Stimulated activated CD8-positive, alpha-beta memory T cell treated with anti-CD3 and anti-CD28 coated beads, Interleukin-12 subunit alpha, Interleukin-12 subunit beta, amount 100 ng/mL, for 24 hours (primary cell): ENCODE measurements around the gene GREB1L.

Experiments
- DNase-seq: peaks from one replicate; pipeline ENCODE4 v3.0.0-alpha.2; 2020; ENCODE audit errors: extremely low read depth

Gene GREB1L

DNA sequence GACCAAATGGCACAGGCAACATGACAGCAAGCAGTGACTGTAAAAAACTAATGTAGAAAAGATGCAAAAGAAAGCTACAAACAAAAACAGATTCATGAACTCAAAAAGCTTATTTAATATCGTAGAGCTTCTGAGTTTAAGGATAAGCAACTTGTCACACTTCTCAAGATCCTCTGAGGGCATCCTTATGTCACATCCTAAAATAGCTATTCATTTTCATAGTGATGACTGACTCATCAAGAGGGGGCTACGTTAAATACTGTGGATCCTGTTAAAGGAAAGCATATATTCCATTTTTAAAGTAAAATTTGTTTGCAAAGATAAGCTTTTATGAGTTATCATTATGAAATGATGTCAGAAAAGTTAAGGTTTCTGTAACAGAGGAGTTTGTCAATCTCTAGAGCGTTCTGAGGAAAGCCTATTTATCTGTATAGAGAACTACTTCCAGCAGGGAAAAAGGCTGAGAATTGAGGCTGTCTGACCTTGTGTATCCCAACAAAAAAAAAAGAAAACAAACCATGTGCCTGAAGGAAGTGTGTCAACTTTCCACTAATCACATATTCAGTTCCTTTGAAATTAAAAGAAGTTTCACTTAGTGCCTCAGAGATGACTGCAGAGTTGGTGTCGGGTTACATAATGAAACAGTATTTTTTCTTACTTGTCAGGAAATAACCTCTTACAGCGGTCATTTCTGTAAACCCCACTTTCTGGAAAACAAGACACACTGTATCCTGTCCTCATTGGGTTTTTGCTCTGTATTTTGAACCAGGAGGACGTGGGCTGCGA is 243.0 kb downstream of the GREB1L start:
- DNase-seq = no peak

- no peak for DNase-seq
These were observed 244.9 kb downstream of the GREB1L start for GRCh38 chr18:21486905-21487437.

DNA sequence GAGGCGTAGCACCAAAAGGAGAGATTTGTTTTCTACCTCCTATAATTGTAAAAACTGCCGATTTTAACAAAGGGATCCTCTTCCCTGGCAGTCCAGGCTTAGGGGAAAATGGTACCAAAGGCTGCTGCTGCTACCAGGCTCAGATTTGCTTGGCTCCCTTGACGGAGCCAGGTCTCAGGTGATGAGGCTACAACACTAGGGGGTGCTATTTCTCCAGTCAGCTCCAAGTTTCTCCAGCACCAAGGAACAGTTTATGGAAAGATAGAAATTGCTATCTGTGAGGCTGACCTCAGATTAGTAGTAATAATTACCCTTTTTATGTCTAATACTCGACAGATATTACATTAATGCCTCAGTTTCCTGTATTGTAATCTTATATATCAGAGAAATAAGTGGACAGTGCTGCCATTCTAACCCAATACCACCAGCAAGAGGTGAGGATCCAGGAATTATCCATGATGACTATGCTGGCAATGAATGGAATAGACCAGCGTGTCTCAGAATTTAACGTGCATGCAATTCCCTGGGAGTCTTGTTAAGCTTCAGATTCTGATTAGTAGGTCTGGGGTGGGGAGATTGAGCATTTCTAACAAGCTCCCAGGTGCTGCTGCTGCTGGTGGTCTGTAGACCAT is 247.2 kb downstream of the GREB1L start:
- DNase-seq = no peak

DNA sequence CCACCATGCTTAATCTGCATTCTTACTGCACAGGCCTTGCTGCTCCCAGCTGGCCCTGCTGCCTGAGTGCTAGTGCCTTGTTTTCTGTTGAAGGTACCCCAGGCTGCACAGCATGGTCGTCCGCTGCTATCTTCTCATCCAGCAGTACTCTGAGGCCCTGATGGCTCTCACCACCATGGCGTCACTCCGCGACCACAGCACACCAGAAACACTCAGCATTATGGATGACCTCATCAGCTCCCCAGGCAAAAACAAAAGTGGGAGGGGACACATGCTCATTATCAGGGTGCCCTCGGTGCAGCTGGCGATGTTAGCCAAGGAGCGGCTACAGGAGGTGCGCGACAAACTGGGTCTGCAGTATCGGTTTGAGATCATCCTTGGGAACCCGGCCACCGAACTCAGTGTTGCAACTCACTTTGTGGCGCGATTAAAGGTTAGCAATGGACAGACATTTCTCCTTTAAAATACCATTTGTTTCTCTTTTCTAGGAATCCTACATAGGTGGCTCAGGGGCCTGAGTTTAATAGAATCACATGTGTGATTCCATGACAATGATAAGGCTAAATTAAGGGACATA is 248.0 kb downstream of the GREB1L start:
- no peak for DNase-seq

GRCh38 chr18:21490748-21491147 is 248.7 kb downstream of the GREB1L start:
- DNase-seq = no peak

DNA sequence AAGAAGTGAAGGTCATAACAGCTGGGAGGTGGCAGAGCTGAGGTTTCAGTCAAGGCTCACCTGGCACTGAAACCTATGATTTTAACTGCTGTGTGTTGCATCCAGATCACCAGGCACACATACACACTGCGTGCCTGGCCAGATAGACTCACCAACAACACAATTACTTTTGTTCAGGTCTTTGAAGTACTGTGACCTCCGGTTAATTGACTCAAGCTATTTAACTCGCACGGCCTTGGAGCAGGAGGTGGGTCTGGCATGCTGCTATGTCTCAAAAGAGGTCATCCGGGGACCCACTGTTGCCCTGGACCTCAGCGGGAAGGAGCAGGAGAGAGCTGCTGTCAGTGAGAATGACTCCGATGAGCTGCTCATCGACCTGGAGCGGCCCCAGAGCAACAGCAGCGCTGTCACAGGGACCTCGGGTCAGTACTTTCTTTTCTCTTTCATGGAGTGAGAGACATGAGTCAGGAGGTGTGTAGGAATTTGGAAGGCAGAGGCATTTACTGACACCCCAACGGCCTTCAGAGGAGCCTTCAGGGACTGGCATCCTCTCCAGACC is 254.3 kb downstream of the GREB1L start:
- DNase-seq = no peak

- DNase-seq = no peak
These were observed 258.0 kb downstream of the GREB1L start for GRCh38 chr18:21499997-21500396.

GRCh38 chr18:21502661-21503060 is 260.6 kb downstream of the GREB1L start:
- DNase-seq = no peak

- no peak for DNase-seq
These were observed 266.1 kb downstream of the GREB1L start for GRCh38 chr18:21507913-21508701.

GRCh38 chr18:21509062-21509461 is 267.0 kb downstream of the GREB1L start:
- DNase-seq = no peak

DNA sequence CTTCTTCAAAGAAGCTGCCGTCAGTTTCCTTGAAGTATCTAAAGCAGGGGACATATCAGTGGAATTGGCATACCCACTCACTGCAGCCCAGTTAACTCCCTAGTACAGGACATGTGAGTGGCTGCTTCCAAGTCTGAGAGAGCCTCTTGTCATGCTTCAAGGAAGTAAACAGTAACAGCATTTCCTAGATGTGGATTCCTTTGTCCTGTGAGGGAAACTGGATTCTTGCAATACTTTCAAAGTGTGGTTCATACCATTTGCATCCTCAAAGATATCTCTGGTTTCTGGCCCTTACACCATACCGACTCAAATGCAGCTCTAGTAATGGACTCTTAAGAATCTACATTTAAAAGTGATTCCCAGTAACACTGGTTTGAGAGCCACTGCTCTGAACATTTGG is 271.3 kb downstream of the GREB1L start:
- DNase-seq = no peak

- no peak for DNase-seq
These were observed 271.7 kb downstream of the GREB1L start for GRCh38 chr18:21513741-21514140.

DNA sequence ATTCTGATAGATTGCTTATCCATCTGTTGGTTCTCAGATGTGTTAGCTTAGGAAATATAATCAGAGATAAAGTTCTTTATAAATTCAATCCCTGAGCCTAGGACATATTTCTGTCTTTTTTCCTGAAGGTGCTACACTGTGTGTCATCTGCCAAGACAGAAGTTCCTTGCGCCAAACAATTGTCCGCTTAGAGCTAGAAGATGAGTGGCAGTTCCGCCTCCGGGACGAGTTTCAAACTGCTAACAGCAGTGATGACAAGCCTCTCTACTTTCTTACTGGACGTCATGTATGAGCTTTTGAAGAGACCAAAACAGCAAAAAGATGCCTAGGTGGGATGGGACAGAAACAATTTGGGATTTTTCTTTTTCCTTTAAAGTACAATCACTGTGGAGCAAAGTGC is 280.5 kb downstream of the GREB1L start:
- no peak for DNase-seq

DNA sequence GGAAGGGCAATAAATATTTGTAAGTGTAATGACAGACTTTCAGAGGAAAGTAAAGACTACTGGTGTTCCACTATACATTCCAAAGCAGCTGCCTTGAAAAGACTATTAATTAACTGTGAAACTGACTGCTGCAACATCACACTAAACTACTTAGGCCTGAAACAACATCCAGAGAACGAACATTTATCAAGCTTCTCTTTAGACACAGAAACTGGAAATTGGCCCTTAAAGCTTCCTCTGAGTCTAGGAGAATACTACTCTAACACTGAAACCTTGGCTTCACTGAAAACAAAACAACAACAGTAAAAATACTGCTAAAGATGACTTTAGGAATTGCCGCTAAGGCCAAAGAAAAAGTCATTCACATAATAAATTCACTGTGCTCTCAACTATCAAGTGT is 283.9 kb downstream of the GREB1L start:
- DNase-seq = no peak

DNA sequence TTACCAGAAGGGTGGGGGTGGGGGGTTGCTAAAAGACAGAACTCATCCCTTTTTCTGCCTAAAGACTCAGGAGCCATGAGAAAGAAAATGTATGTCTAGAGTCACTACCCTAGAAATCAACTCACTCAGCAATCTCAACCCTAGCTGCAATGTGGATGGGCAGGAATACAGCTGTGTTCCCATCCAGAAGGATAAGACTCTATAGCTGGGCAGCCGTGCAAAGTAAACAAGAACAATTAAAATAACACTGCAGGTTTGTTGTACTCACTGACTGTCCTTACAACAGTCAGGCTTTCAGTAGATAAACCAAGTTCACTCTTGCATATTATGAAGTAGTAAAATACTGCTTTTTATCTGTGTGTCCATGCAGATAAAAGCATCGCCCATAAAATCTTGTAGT is 284.4 kb downstream of the GREB1L start:
- no peak for DNase-seq

GRCh38 chr18:21534327-21534726 is 292.3 kb downstream of the GREB1L start:
- no peak for DNase-seq

GRCh38 chr18:21538230-21538629 is 296.2 kb downstream of the GREB1L start:
- no peak for DNase-seq

- DNase-seq = no peak
These were observed 304.4 kb downstream of the GREB1L start for GRCh38 chr18:21546423-21546822.

GRCh38 chr18:21548647-21549046 is 306.6 kb downstream of the GREB1L start:
- no peak for DNase-seq

GRCh38 chr18:21550510-21550970 is 308.5 kb downstream of the GREB1L start:
- DNase-seq = no peak

DNA sequence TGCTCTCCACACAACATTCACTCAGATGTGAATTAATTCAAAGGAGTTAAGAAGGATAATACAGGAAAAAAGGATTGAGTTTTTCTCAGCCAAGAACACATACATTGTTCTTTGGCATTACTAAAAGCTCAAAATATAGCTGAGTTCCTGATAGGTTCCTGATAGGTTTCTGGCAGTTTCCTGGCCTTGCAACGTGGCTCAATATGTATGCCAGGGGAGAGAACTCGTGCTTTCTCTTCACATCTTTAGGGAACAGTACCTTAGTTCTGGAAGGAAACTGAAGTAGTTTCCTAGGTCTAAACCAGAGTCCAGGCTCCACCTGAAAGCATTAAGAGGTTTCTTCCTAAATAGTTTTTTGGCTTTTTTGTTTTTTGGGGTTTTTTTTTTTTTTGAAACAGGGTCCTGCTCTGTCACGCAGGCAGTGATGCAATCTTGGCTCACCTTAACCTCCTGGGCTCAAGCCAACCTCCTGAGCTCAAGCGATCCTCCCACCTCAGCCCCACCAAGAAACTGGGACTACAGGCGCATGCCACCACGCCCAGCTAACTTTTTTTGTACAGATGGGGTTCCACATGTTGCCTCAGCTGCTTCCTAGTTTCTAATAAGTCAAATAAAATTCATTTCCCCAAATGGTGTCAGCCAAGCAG is 315.7 kb downstream of the GREB1L start:
- DNase-seq = no peak
